ENCODE data around the gene CAMK2B.

Gene CAMK2B

DNA sequence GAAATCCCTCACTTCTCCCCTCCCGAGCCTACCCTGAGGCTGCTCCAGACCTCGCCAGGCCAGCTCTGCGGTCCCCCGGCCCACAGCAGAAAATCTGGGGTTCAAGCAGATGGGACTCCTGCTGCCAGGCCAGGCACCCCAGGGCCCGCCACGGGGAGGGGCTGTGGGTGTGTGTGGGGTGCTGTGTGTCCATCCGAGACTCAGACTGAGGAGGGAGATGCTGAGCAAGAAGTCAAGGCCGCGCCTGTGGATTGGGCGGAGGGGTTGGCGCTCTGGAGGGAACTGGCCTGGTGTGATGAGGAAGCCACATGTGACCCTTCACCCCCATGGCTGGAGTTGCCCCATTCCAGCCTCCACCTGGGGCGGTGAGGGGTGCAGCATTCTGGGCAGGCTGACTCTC, 73.5 kb downstream of the CAMK2B start:
- DNase-seq: no peak

- no peak for DNase-seq
These were observed 74.1 kb downstream of the CAMK2B start for GRCh38 chr7:44251269-44251668.

- no peak for DNase-seq
These were observed 75.7 kb downstream of the CAMK2B start for GRCh38 chr7:44249639-44250234.

DNA sequence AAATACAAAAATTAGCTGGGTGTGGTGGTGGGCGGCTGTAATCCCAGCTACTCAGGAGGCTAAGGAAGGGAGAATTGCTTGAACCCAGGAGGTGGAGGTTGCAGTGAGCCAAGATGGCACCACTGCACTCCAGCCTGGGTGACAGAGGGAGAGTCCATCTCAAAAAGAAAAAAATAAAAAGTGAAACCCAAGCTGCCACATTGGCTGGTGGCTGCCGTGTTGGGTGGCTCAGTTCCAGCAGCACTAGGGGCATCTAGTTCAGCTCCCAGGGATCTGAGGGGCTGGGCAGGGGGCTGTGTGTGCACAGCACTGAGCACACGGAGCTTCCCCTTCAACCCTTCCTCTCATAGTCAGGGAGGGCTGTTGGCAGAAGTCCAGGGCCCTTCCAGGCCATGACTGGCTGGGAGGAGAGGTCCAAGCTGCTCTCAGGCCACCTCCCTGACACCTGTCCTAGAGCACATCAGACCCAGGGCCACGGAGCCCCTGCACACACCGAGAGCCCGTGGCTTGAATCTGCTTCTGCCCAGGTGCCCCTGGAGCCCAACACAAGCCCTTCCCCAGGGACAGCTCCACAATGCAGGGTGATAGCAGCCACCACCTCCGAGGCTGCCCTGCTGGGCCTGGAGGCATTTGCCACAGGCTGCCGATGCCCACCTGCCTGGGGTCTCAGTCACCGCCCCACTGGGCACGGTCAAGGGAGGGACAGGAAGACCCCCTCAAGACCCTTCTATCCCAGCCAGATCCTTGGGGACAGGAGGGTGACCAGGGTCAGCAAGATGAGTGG, 77.3 kb downstream of the CAMK2B start:
- no peak for DNase-seq

- no peak for DNase-seq
These were observed 78.8 kb downstream of the CAMK2B start for GRCh38 chr7:44246396-44247113.

- DNase-seq: no peak
These were observed 81.1 kb downstream of the CAMK2B start for GRCh38 chr7:44244282-44244681.

- no peak for DNase-seq
These were observed 83.3 kb downstream of the CAMK2B start for GRCh38 chr7:44242091-44242490.

GRCh38 chr7:44240983-44241510, 84.3 kb downstream of the CAMK2B start:
- DNase-seq: peak; percentile 40

- no peak for DNase-seq
These were observed 85.0 kb downstream of the CAMK2B start for GRCh38 chr7:44240376-44240775.

DNA sequence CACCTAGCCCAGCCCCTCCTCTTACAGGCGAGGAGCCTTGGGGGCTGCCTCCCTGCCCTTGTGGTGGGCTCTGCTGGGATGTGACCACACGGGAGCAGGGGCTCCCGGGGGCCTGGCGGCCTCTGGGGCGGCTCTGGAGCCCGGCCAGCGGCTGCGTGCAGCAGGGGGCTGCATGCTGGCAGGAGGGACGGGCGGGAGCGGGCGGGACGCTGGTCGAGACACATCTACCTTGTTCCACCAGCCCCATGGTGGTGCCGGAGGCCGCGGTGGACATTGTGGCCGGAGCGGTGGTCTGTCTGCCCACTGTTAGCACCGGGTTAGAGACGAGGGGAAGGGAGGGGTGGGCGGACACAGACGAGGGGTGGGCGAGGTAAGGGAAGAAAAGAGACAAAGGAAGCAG, 86.0 kb downstream of the CAMK2B start:
- DNase-seq: no peak

GRCh38 chr7:44238116-44238695, 87.2 kb downstream of the CAMK2B start:
- DNase-seq: no peak

- DNase-seq: no peak
These were observed 87.7 kb downstream of the CAMK2B start for GRCh38 chr7:44237696-44238095.

DNA sequence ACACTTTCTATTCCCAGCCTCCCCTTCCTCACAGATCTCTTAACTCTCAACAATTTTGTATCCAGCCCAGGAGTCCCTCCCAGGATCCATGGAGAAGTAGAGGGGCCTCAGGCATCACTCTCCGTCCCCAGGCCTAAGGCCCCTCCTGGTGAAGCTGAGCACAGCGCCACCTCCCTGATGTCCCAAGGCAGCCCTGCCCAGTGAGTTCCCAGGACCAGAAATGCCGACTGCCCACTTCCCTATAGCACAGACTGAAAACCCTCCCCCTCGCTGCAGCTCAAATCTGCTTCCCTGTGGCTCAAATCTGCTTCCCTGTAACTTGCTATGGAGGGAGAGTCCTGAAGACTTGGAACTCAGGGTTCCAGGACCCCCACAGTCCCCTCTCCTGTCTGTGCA, 89.1 kb downstream of the CAMK2B start:
- no peak for DNase-seq

DNA sequence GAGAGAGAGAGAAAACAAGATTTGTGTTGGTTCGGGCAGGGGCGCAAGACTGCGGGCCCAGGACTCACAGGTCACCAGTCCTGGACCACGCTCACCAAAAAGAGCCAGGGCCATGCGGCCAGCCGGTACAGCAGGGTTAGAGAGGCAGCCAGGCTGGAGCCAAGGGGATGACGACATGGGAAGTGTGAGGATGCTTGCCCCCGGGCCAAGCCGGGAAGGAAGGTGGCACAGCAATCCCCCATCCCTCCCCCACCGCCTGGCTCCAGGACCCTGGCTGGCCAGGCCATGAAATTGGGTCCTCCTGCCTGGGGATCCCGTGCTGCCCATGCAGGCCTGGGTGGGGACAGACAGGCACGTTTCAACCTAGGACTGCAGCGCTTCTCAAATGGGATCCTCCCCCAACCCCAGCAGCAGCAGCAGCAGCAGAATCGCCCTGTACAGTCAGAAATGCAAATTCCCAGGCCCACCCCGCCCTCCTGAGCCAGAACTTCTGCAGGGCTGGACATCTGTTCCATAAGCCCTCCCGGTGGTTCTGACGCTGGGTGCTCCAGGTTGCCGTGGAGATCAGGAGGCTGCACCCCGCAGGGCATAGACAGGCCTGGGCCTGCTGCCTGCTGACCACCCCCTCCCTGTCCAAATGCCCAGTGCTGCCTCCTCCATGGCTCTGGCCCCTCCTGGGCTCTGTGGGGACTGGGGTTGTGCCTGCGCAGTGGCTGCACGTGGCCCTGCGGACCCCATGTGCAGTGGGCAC, 89.6 kb downstream of the CAMK2B start:
- DNase-seq: no peak

DNA sequence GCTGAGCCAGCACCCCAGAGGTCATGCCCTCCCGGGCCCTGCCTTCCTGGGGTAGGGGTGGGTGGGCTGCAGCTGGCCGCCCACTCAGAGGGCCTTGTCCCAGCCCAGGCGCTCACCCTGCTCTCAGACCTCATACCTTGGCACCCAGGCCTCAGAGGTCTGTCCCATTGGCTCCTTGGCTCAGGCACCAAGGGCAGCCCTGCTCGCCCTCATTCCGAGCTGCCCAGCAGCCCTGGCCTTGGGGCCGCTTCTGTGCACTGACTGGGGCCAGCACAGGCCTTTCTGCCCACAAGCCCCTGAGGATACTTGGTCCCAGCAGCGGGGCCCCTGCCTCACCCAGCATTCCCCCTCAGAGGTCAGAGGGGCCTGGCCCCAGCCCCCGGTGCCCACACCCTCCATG, 90.3 kb downstream of the CAMK2B start:
- DNase-seq: no peak

DNA sequence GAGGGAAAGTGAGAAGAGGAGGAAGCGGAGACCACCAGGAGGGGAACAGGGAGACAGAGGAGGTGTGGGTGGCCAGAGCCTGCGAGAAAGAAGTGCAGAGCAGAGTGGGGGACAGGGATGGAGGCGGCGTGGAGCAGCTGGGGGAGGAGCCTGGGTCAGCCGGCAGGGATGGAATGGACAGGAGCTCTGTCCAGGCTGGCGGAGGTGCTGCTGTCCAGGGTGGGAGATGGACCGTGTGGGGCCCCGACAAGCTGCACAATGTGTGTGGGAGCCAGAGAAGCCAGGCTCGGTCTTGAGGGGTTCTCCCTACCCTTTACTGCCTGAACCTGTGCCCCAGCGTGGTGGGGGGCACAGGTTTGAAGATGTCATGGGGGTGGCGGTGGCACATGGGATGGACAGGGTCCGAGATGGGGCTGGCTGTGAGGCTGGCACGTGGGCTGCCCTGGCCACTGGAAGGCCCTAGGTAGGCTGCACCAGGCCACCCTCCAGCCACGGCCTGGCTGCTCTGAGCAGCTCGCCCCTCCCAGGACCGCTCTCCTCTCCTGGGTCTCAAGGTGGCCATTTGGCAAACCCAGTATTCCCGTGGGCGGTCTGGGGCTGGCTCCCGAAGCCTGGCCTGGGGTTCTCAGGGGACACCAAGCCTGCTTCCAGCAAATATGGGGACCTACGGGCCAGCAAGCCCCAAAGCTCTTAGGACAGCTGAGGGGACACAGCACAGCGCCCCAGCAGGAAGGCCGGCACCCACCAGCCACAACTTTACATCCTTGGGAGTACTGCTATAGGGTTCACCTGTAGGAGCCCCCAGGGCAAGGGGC, 92.3 kb downstream of the CAMK2B start:
- DNase-seq: no peak

DNA sequence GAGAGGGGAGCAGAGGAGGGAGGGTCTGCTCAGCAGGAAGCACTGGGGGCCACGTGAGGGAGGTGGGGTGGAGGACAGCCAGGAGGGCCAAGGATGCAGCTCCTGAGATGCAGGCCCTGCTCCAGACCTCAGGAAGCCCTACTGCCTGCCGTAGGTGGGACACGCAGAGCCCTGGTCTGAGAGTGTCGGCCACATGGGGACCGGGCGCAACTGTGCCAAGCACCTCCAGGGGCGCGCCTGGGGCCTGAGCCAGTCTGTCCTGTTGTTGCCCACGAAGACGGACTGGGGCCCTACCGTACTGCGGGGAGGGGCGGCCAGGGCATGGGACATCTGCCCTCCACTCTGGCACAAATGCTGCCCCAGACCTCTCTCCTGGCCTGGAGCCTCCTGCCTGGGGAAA, 93.0 kb downstream of the CAMK2B start:
- DNase-seq: no peak

DNA sequence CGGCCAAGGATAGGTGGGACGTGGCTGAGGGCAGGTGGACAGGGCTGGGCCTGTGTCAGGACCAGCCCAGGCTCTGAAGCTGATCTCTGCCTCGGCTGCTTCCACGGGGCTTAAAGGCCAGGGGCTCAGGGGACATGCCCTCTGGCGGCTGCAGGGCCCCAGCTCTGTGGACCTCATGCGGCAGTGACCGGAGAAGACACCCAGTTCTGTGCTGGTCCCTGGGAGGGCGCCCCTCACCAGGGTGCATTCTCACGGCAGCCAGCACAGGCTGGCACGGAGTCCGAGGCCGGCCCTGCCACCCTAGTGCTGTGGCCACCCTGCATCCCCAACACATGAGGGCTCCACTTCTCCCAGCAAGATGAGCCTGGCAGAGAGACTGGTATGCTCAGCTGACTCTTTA, 94.3 kb downstream of the CAMK2B start:
- no peak for DNase-seq

DNA sequence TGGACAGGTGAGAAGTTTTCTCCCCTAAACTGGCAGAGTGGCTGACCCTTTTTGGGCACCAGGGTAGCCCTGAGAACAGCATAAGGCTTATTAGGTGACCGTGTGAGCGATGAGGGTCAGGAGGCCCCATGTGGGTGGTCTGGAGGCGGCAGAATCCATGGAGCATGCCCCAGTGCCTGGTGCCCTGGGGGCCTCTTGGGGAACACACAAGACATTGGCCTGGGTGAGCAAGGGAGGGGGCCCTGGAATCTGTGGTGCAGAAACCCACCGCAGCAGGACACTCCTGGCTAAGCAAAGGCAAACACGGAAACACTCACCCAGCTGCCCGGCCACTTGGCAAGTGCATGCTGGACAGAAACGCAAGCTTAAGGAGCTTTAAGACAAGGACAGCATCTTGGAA, 95.1 kb downstream of the CAMK2B start:
- no peak for DNase-seq

- DNase-seq: no peak
These were observed 95.8 kb downstream of the CAMK2B start for GRCh38 chr7:44229546-44230105.

GRCh38 chr7:44228571-44229350, 96.6 kb downstream of the CAMK2B start:
- DNase-seq: no peak
